Uterus (tissue), 4 donors: ENCODE measurements around the gene RAB3C. TPM values are rescaled to one million over a fixed set of nuclear protein-coding genes. Genes with fewer than 3 reads are reported as not detected.

Source experiments
- DNase-seq, 2 donors: peaks; one replicate each; pipeline ENCODE4 v3.0.0-alpha.2; 2019 to 2020
- H3K27ac ChIP-seq, 2 donors: fragments of 200-600 bp; sonication (generic); 1 replicate in 1 of 2; 2 replicates in 1 of 2; pipeline ENCODE4 v1.5.1; 2016 to 2018
- H3K27me3 ChIP-seq, 2 donors: fragments of 200-600 bp; sonication (generic); one replicate each; pipeline ENCODE4 v1.5.1; 2018 to 2019; ENCODE audit warnings: control low read depth in 1 of 2
- H3K36me3 ChIP-seq, 2 donors: fragments of 200-600 bp; sonication (generic); one replicate each; pipeline ENCODE4 v1.5.1; 2019; ENCODE audit warnings: control low read depth in 1 of 2
- H3K4me1 ChIP-seq, 2 donors: fragments of 200-600 bp; sonication (generic); one replicate each; pipeline ENCODE4 v1.5.1; 2018 to 2019; ENCODE audit warnings: control low read depth in 1 of 2
- H3K4me3 ChIP-seq, 2 donors: fragments of 200-600 bp; sonication (generic); 1 replicate in 1 of 2; 2 replicates in 1 of 2; pipeline ENCODE4 v1.5.1; 2018 to 2019; ENCODE audit warnings: mild to moderate bottlenecking in 1 of 2
- H3K9me3 ChIP-seq, 2 donors: fragments of 200-600 bp; sonication (generic); one replicate each; pipeline ENCODE4 v1.5.1; 2019; ENCODE audit warnings: control low read depth in 1 of 2
- CTCF ChIP-seq, 4 experiments: fragments of 200-600 bp in 2 of 4; fragments of 450-650 bp in 2 of 4; sonication (generic) in 2 of 4; IDR thresholded peaks; one replicate each; pipeline ENCODE4 v1.5.1; 2016 to 2019; ENCODE audit warnings: antibody characterized with exemption in 4 of 4, mild to moderate bottlenecking in 2 of 4, moderate library complexity in 1 of 4
- POLR2A ChIP-seq, 2 donors: fragments of 450-650 bp; IDR thresholded peaks; one replicate each; pipeline ENCODE4 v1.6.1; 2016; ENCODE audit warnings: antibody characterized with exemption in 2 of 2, mild to moderate bottlenecking in 1 of 2, moderate library complexity in 1 of 2
- intact Hi-C: fragments of 100-400 bp; cut with DNase I; formaldehyde crosslinking; loops from one replicate; pipeline ENCODE4 v1.15.1; 2023; ENCODE audit warnings: low total_unique reads
- total RNA-seq, 4 donors: library from RNA; depleted of rRNA in 3 of 4; stranded (reverse); fragments of >200 nt in 3 of 4; gene quantifications; one replicate each; pipeline versions ENCODE4 v1.1.0 to v1.2.4, GENCODE V29; 2014 to 2023
- donor health status: DM: yes; HTN: yes; CAD: no.

The RAB3C gene
- total RNA-seq, 4 donors from 2014 or later: 0.59 to 2.1 (median 0.83) TPM; not detected in 1

GRCh38 chr5:58787987-58788386, 205.1 kb downstream of the RAB3C start:
- Histone ChIP-seq H3K9me3 (no peaks in the 10 kb centered on the region), H3K27ac (no peak overlapping the region), H3K4me1 (no peaks in the 10 kb centered on the region), H3K4me3 (no peak overlapping the region), H3K36me3 (no peaks in the 10 kb centered on the region), H3K27me3 (no peaks in the 10 kb centered on the region)
- no peak for TF ChIP-seq POLR2A (IDR thresholded peaks at IDR 0.05)
- no peak for TF ChIP-seq CTCF (IDR thresholded peaks at IDR 0.05)
- intact Hi-C loops: no loop called here
- no peak for DNase-seq

GRCh38 chr5:58793888-58794657, 211.2 kb downstream of the RAB3C start:
- H3K4me3 ChIP-seq: no peak overlapping the region
- no peaks in the 10 kb centered on the region for H3K9me3 ChIP-seq
- no peak for TF ChIP-seq POLR2A (IDR thresholded peaks at IDR 0.05)
- no peak for TF ChIP-seq CTCF (IDR thresholded peaks at IDR 0.05)
- no peak overlapping the region for H3K27ac ChIP-seq
- H3K36me3 ChIP-seq: no peaks in the 10 kb centered on the region
- no peaks in the 10 kb centered on the region for H3K4me1 ChIP-seq
- H3K27me3 ChIP-seq: no peaks in the 10 kb centered on the region
- intact Hi-C loops: no loop called here
- no peak for DNase-seq

GRCh38 chr5:58794875-58795274, 212.0 kb downstream of the RAB3C start:
- H3K4me3 ChIP-seq: no peak overlapping the region
- H3K4me1 ChIP-seq: no peaks in the 10 kb centered on the region
- no peak for DNase-seq
- no peaks in the 10 kb centered on the region for H3K36me3 ChIP-seq
- no peaks in the 10 kb centered on the region for H3K27me3 ChIP-seq
- H3K9me3 ChIP-seq: no peaks in the 10 kb centered on the region
- TF ChIP-seq POLR2A (IDR thresholded peaks at IDR 0.05): no peak
- H3K27ac ChIP-seq: no peak overlapping the region
- intact Hi-C loops: no loop called here

- Histone ChIP-seq H3K36me3 (no peaks in the 10 kb centered on the region), H3K27ac (no peak overlapping the region), H3K4me1 (no peaks in the 10 kb centered on the region), H3K9me3 (no peaks in the 10 kb centered on the region), H3K4me3 (no peak overlapping the region), H3K27me3 (no peaks in the 10 kb centered on the region)
- DNase-seq: no peak
- intact Hi-C loops: no loop called here
- TF ChIP-seq POLR2A (IDR thresholded peaks at IDR 0.05): no peak
- no peak for TF ChIP-seq CTCF (IDR thresholded peaks at IDR 0.05)
These were observed 212.5 kb downstream of the RAB3C start for GRCh38 chr5:58795327-58795726.

- H3K4me3 ChIP-seq: no peak overlapping the region
- no peaks in the 10 kb centered on the region for H3K36me3 ChIP-seq
- intact Hi-C loops: no loop called here
- H3K9me3 ChIP-seq: no peaks in the 10 kb centered on the region
- no peak for DNase-seq
- TF ChIP-seq CTCF (IDR thresholded peaks at IDR 0.05): no peak
- no peak for TF ChIP-seq POLR2A (IDR thresholded peaks at IDR 0.05)
- H3K27ac ChIP-seq: no peak overlapping the region
- H3K4me1 ChIP-seq: no peaks in the 10 kb centered on the region
- H3K27me3 ChIP-seq: no peaks in the 10 kb centered on the region
These were observed 214.1 kb downstream of the RAB3C start for GRCh38 chr5:58797021-58797420.
